HG02759 (cell line): ENCODE measurements around the gene SCN1B.
"Not testable (repeated sequence)": the region's sequence is repeated elsewhere in the genome, so short reads cannot be mapped to it uniquely, and the experiment has no call there.

Experiments
- ATAC-seq: cut with Tn5 transposase; IDR thresholded peaks from one replicate; pipeline ENCODE4 v1.9.1; 2021; ENCODE audit warnings: mild to moderate bottlenecking, moderate library complexity; ENCODE audit not compliant: unreplicated experiment

The SCN1B gene

DNA sequence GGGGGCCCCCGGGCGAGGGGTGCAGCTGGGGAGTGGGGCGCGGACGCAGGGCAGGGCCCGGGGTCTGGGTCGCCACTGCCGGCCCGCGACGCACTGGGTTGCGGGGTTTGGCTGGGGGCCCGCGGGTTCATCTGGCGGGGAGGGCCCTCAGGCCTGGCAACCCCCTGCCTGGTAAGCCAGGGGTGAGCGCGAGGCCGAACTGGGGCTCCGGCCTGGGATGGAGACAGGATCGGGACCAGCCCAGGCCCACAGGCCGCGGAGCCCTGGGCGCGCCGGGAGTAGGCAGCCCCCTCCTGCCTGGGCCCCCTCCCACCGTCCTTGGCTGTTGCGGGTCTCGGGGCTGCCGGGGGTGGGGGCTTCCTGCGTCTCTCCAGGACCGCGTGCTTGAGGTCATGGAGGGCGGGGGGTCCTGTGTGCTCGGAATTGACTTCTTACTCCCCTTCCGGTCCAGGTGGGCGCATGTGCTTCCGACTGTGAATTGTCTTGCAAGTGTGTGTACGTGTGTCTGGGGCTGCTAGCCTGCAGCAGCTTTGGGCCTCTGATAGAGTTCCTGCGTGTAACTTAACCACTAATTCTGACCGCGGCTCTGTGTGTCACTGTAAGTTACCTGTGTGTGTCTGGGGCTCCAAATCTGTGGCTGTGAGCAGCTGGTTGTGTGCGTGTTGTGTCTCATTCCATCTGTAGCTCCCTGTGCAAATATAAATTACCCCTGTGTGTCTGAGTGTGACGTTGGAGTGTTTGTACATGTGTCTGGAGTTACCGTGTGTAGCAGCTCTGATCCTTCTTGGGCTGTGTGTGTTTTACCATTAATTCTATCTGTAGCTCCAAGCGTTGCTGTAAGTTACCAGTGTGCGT, 29.4 kb upstream of the SCN1B start:
- ATAC-seq = peak; percentile 16

DNA sequence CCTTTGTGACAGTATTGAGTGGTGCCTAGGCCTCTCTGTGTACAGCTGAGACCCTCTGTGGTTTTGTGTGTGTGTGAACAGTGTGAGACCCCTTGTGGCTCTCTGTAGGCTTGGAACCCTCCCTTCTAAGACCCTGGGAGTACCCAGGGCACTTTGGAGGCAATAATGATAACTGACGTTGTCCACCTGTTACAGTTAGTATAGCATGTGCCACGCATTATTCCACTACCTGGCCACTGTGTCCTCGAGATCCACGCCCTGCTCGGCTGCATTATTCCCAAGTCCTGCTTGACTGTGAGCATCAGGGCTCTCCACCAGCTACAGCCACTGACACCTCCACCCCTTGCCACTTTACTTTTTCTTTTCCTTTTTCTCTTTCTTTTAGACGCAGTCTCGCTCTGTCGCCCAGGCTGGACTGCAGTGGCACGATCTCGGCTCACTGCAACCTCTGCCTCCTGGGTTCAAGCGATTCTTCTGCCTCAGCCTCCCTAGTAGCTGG, 28.2 kb upstream of the SCN1B start:
- ATAC-seq = no peak

DNA sequence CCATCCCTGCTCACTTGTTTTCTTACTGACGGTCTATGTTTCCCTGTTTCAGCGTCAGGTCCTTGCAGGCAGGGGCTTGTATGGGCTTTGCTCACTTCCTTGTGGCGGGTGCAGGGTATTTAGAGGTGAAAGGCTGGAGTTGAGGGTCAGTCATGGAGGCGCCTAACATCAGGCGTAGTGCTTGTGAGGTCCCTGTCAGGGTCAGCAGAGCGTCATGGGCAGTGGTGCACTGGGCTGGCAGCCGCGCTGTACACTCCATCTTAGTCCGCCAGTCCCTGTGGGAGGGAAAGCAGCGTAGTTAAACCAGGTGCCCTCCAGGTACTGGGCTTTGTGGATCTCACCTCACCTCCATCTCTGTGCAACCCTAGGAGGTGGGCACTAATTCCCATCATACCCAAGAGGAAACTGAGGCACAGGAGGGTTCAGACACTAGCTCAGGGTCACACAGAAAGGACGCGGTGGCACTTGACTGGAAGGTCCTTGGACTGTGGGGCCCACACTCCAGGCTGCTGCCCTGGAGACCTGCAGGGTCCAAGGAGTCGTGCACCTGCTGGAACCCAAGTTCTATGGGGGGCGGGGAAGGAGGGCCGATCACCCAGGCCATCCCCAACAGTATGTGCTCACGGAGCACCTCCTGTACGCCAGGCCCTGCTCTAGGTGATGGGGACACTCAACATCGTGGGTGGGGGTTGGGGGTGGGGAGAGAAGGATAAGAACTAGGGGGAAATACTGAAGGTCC, 25.6 kb upstream of the SCN1B start:
- no peak for ATAC-seq

DNA sequence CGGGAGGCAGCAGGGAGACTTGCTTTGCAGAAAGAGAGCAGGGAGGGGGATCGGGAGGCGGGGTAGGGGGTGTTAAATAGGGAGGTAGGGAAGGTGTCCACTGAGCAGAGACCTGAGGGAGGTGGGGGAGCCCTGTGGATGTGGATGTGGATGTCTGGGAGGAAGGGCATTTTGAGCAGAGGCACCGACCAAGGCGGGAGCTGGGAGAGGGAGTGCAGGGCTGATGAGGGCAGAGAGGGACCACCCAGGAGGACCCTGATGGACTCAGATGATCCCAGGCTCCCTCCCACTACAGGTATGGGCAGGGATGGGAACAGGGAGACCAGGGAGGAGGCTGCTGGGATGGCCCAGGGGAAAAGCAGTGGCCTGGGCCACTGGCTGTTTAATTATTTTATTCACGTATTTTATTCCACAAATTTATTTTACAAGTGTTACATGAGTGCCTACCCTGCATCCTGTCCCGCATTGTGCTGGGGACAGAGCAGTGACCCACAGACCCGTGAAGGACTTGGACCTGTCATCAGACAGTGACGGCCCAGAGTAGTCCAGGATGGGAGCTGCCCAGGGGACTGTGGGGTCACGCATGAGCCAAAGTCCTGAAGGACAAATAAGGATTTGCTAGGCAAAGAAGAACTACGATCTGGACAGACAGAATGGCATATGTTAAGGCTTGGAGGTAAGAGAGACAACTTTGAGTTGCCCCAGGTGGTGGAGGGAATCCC, 24.9 kb upstream of the SCN1B start:
- ATAC-seq = no peak

DNA sequence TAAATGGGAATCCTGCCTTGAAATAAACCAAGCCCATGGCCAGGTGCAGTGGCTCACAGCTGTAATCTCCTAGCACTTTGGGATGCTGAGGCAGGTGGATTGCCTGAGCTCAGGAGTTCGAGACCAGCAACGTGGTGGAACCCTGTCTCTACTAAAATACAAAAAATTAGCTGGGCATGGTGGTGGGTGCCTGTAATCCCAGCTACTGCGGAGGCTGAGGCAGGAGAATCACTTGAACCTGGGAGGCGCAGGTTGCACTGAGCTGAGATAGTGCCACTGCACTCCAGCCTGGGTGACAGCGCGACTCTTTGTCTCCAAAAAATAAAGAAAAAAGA, 24.3 kb upstream of the SCN1B start:
- not testable (repeated sequence) for ATAC-seq

DNA sequence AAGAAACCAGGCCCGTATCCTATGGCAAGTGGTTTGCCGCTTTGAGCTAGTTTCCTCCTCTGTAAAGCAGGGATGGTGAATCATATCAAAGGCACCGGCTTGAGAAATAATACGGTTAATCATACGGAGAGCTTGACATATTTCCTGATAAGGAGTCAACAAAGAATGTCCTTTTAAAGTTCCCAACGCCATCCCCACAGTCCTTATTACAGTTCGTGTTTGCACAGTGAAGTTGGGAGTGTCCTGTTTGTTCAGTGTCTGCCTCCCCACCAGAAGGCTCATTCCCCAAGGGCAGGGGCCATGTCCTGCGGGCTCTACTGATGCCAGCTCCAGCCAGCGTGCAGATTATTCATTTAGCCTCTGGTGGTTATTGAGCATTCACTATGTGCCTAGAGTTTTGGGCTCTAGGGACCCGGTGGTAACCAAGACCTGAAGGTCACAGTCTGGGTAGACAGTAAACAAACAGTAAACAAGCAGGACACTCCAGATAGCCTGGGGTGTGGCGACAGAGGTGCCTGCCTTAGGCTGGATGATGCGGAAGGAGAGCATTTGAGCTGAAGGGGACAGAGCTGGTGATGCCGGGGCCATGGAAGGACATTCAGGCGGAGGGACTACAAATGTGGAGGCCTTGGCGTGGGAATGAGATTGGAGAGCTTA, 23.8 kb upstream of the SCN1B start:
- no peak for ATAC-seq

DNA sequence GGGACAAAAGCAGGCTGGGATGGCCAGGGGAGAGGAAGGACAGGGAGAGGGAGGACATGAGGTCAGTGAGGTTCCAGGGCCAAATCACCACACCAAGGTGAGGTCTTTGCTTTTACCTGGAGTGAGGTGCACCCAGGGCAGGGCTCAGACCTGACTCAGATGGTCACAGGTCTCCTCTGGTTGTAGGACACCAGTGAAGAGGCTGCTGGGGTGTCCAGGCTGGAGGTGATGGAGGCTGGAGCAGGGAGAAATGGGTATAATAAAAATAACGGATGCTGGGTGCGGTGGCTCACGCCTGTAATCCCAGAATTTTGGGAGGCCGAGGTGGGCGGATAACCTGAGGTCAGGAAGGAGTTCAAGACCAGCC, 23.3 kb upstream of the SCN1B start:
- no peak for ATAC-seq

DNA sequence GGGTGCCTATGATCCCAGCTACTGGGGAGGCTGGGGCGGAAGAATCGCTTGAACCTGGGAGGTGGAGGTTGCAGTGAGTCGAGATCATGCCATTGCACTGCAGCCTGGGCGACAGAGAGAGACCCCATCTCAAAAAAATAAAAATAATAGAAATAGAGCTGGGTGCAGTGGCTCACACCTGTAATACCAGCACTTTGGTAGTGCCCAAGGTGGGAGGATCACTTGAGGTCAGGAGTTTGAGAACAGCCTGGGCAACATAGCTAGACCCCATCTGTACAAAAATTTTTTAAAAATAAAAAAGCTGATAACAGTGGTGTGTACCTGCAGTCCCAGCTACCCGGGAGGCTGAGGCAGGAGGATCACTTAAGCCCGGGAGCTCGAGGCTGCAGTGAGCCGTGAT, 22.8 kb upstream of the SCN1B start:
- ATAC-seq = not testable (repeated sequence)

DNA sequence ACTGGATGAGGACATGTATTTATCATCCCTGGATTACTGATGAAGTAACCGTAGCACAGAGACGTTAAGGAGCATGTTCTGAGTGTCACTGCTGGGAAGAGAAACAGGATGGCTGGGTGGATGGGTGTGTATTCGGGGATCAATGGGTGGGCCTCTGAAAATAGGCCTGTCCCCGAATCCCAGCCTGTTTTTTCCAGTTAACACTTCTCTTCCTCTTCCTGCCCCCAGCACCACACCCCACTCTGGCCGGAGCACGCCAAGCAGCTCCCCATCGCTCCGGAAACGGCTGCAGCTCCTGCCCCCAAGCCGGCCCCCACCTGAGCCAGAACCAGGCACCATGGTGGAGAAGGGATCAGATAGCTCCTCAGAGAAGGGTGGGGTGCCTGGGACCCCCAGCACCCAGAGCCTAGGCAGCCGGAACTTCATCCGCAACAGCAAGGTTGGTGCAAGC, 21.4 kb upstream of the SCN1B start:
- ATAC-seq = no peak

DNA sequence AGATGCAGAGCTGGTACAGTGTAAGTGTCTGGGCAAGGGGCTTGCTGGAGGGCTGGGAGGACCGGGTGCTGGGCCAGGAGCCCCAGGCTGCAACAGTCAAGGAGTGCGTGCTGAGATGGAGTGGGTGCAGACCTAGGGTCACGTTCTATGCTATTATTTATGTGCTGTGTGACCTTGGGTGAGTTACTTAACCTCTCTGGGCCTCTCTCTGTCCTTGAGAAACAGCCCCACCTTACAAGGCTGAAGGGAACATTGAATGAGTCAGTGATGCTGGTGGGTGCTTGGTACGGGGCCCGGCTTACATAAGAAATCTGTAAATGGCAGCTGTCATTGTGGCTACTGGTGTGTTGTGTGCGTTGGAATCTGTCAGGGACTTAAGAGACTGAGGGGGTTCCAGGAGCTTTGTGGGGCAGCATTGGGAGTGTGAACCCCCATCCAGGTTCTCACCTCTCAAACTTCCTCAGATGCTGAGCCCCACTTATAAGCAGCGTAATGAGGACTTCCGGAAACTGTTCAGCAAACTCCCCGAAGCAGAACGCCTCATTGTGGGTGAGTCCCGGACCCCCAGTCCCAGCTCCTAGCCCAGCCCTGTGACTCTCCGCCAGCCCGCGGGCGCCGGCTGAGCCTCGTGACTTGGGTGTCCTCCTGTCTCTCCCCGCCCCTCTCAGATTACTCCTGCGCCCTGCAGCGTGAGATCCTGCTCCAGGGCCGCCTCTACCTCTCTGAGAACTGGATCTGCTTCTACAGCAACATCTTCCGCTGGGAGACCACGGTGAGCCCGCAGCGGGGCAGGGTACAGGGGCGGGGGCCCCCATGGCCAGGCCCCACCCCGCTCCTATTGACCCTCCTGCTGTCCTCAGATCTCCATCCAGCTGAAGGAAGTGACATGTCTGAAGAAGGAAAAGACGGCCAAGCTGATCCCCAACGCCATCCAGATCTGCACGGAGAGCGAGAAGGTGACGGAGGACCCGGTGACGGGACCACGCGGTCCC, 20.6 kb upstream of the SCN1B start:
- ATAC-seq = no peak

DNA sequence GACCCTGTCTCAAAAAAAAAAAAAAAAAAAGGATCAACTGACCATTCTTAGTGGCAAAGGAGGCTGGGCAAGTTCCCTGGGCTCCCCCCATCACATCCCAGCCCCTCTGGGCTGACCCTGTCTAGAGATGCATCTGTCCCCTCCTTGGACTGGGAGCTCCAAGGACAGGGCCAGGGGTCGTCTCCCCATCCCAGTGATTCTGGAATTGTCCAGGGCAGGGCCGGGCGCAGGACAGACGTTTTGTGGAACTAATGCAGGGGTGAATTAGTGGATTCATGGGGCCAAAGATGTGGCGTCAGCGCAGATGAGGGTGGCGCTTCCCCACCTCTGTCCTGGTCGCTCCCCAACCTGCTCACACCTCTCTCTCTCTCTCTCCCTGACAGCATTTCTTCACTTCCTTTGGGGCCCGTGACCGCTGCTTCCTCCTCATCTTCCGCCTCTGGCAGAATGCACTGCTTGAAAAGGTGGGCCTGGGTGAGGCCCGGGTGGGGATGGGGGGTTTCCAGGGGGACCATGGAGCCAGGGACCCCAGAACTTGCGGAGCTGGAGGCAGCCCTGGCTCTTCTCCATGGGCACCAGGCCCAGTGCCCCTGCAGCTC, 19.1 kb upstream of the SCN1B start:
- no peak for ATAC-seq

DNA sequence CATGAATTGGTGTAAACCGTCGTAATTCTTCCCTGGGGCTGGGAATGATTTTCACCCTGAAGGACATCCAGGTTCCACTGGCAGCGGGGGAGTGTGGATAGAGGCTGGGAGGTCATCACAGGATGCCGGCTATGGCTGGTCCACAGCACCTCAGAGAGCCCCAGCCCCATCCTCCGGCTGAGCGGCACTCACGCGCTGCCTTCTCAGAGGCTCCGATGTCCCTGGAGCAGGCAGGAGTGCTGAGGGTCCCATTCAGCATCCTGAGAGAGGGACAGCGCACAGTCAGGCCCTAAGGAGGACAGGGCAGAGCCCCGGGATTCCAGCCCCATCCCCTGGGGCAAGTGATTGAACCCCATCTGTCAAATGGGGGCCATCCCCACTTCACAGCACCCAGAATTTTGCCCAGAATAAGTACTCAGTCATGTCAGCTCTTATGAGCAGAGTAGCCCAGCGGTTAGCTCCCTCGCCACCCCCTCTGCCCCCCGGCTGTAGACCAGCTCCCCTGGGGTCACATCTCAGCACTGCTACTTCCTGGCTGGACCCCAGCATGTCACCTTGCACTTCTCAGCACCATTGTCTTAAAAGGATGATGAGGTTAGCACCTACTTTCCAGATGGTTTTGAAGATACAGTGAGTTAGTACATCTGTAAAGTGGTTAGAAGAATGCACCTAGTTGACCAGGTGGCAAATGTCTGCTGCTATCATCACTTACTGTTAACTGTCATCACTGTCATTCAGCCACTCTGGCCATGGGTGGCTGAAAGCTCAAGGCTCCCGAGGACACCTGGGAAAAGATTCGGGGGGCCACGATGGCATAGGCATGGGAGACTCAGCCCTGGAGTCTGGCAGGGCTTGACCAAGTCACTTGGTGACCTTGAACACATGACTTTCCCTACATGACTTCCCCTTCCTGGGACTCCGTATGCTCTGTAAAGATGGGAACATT, 18.3 kb upstream of the SCN1B start:
- ATAC-seq = no peak

DNA sequence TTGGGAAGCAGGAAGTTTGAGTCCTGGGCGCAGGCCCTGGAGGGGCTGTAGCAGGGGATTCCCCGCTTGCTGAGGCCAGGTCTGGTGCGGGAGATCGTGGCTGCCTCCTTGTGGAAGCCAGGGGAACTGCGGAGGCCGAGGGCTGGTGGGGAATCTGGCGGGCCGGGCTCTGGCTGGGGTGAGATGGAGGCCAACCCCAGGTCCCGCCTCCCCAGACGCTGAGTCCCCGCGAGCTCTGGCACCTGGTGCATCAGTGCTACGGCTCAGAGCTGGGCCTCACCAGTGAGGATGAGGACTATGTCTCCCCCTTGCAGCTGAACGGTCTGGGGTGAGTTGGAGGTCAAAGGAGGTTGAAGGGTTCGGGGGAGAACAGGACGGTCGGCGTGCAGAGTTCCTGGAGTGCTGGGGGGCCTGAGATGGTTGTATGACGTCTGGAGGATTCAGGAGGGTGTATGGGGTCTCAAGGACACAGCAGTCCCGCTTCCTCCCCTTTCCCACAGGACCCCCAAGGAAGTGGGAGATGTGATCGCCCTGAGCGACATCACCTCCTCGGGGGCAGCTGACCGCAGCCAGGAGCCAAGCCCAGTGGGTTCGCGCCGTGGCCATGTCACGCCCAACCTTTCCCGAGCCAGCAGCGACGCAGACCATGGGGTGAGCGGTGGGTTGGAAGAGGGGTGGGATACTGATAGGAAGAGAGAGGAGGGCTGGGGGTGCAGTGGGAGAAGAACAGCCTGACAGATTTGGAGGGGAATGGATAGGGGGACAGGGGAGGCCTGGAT, 17.0 kb upstream of the SCN1B start:
- no peak for ATAC-seq

DNA sequence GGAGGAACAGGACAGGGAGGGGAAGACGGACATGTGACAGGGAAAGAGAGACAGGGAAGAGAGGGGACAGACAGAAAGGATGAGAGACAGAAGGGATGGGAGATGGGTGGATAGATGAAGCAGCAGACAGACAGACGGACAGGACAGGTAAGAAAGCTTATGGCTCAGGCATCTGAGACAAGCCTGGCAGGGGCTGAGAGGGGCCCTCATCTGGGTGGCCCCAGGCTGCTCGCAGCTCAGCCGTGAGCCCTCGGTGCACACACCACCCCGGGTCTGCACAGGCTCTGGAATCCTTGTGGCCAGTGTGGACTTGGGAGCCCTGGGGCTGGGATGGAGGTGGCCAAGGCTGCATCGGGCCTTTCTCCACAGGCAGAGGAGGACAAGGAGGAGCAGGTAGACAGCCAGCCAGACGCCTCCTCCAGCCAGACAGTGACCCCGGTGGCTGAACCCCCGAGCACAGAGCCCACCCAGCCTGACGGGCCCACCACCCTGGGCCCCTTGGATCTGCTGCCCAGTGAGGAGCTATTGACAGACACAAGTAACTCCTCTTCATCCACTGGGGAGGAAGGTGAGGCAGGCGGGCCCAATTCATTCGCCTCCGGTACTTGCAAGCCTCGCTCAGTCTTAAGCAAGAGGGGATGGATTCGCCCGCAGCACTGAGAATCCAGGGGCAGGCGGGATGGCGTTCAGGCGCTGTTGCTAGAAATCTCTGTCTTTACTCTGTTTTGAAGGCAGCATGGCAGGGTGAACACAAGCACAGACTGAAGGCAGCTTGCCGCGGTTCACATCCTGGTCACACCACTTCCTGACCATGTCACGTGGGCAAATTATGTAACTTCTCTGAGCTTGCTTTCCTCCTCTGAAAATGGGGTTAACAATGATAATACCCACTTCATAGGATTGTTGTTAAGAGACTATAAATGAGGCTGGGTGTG, 16.2 kb upstream of the SCN1B start:
- no peak for ATAC-seq

DNA sequence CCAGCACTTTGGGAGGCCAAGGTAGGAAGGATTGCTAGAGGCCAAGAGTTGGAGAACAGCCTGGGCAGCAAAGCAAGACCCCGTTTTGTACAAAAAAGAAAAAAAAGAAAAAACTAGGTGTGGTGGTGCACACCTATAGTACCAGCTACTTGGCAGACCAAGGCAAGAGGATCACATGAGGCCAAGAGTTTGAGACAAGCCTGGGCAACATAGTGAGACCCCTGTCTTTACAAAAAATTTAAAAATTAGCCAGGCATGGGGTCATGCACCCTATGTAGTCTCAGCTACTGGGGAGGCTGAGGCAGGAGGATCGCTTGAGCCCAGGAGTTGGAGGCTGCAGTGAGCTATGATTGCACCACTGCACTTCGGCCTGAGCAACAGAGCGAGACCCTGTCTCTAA, 15.5 kb upstream of the SCN1B start:
- not testable (repeated sequence) for ATAC-seq

DNA sequence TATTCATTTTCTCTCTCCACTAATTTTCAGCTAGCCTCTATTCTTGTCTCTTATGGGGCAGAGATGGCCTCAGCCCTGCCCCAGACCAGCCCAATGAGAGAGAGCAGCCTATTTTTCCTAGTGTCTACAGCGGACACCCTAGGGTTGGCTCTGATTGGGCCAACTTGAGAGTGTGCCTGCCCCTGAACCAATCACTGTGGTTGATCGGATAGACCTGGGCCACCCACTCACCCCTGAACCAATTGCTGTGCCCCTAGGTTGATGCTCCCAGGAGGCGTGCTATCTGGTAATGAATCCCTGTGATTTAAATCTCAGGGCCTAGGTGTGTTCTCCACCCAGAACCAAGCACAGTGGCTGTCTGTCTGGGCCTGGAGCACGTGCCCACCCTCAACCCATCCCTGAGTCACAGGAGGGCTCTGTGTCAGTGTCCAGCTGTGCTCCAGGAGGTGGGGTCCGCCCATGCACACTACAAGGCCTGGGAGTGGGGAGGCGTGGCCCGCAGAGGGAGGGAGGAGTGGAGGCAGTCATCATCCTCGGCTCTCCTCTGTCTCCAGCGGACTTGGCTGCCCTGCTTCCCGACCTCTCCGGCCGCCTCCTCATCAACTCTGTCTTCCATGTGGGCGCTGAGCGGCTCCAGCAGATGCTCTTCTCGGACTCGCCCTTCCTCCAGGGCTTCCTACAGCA, 14.9 kb upstream of the SCN1B start:
- no peak for ATAC-seq
